Breast epithelium (tissue), 3 donors: ENCODE results near the gene BIK.

Experiments used
- CTCF ChIP-seq, 3 donors: fragments of 450-650 bp; IDR thresholded peaks; one replicate each; pipeline ENCODE4 v1.5.1; 2016 to 2017; ENCODE audit warnings: antibody characterized with exemption in 3 of 3, mild to moderate bottlenecking in 3 of 3, moderate library complexity in 3 of 3
- POLR2AphosphoS5 ChIP-seq, 3 donors: sonication (generic); formaldehyde crosslinking; IDR thresholded peaks; one replicate each; pipeline ENCODE4 v1.6.1; 2017; ENCODE audit warnings: antibody characterized with exemption in 3 of 3

GRCh38 chr22:43172191-43172590, 61.6 kb downstream of the BIK start:
- TF ChIP-seq CTCF (IDR thresholded peaks at IDR 0.05) (no peak), POLR2AphosphoS5 (IDR thresholded peaks at IDR 0.05) (no peak)
